Neural progenitor cell (in vitro differentiated cells): ENCODE measurements around the gene RAP1GDS1.

Experiments used
- CTCF ChIP-seq: fragments of 200-600 bp; sonication (generic); IDR thresholded peaks from 2 replicates; pipeline ENCODE4 v1.5.1; 2017; ENCODE audit warnings: antibody characterized with exemption, mild to moderate bottlenecking
- EZH2 ChIP-seq: fragments of 200-600 bp; sonication (generic); IDR thresholded peaks from 2 replicates; pipeline ENCODE4 v1.6.1; 2017; ENCODE audit warnings: antibody characterized with exemption, mild to moderate bottlenecking, moderate library complexity

GRCh38 chr4:98434816-98435215, 173.6 kb downstream of the RAP1GDS1 start:
- no peak for TF ChIP-seq EZH2
- no peak for TF ChIP-seq CTCF
